AG04449 (cell line): ENCODE results near the gene PROM2.

ENCODE experiments used
- CTCF ChIA-PET: fragments of 350-600 bp; formaldehyde crosslinking; extraction: SDS; loops from one replicate; lab custom pipeline; 2021; ENCODE audit warnings: antibody characterized with exemption; lab: Yijun Ruan, JAX
- POLR2A ChIA-PET: fragments of 400-600, 350-600 bp; formaldehyde crosslinking; extraction: SDS; loops from one replicate; lab custom pipeline; 2020; ENCODE audit warnings: antibody characterized with exemption, inconsistent platforms; lab: Yijun Ruan, JAX
- DNase-seq: peaks from one replicate; pipeline ENCODE4 v3.0.0-alpha.2; 2010; ENCODE audit warnings: low read depth, low spot score
- H3K4me3 ChIP-seq: 2 replicates; pipeline ENCODE4 v1.5.1; 2011; ENCODE audit warnings: low read depth, mild to moderate bottlenecking, control low read depth, low read length
- CTCF ChIP-seq: IDR thresholded peaks from one replicate; pipeline ENCODE4 v1.5.1; 2011; ENCODE audit warnings: mild to moderate bottlenecking, moderate library complexity, low read length, control low read depth, inconsistent platforms; ENCODE audit not compliant: insufficient read depth; ENCODE audit errors: missing control alignments

PROM2 gene

DNA sequence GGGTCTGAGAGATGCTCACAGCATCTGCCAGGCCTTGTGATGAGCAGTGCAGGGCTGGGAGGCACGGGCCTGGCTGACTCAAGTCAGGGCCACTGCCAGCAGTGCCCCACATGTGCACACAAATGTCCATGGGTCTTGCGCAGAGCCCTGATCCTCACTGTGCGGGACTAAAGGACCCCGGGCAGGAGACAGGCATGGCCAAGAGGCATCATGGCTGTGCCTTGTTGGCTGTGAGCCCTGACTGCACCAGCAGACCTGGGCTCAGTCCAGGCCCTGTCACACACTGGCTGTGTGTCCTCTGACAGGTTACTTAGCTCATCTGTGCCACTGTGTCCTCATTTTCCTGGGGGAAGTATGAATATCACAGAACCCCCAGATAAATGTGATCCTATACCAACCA lies 26.9 kb downstream of the PROM2 start:
- ChIA-PET CTCF (interaction anchor here (1.4 kb wide), 1 partner anchor 15 kb away, joined by 4 read pairs; no protein-coding TSS in a partner anchor), POLR2A (no interaction called here)
- no peak for TF ChIP-seq CTCF
- DNase-seq = no peak
- no peak overlapping the region for H3K4me3 ChIP-seq

DNA sequence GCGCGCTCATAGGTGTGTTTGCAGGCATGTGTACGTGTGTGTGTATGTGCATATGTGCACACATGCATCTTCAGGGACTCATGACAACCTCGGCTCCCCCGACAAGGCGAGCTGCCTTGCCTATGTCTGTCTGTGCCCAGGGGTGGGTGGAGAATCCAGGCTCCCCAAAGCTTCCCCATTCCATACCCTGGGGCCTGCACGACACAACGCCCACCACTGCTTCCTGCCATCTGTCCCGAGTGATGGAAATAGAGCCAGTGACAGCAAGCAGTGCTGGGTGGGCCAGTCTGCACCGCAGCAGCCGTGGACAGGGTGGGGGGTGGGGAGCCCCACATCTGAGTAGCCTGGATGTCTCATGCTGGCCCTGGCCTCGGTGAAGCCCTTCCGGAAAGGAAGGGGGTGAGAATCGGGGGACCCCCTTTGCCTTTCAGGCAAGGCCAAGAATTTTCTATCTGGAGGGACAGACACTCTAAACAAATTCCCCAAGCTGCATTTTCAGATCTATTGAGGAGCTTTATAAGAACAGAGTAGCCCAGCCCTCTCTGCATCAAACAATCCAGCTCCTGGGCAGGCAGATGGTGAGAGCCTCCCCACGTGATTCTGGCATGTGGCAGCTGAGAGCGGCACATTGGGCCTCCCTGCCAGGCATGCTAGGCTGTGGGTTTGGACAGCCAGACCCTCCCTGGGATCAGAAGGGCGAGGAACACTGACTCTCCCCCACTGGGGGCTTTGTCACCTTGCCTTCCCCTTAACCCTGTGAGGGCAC lies 27.8 kb downstream of the PROM2 start:
- CTCF ChIA-PET = interaction anchor here (1.4 kb wide), 1 partner anchor 14 kb away, joined by 4 read pairs; no protein-coding TSS in a partner anchor
- POLR2A ChIA-PET = no interaction called here
- DNase-seq = no peak
- H3K4me3 ChIP-seq = no peak overlapping the region
- TF ChIP-seq CTCF = no peak

- POLR2A ChIA-PET = no interaction called here
- TF ChIP-seq CTCF = no peak
- CTCF ChIA-PET = no interaction called here
- H3K4me3 ChIP-seq = no peak overlapping the region
- no peak for DNase-seq
Observed at GRCh38 chr2:95303191-95303919, 29.1 kb downstream of the PROM2 start.

GRCh38 chr2:95305380-95306061 lies 31.3 kb downstream of the PROM2 start:
- no peak for TF ChIP-seq CTCF
- DNase-seq = no peak
- CTCF ChIA-PET = no interaction called here
- no peak overlapping the region for H3K4me3 ChIP-seq
- POLR2A ChIA-PET = no interaction called here

GRCh38 chr2:95306336-95306895 lies 32.2 kb downstream of the PROM2 start:
- no peak for TF ChIP-seq CTCF
- no peak overlapping the region for H3K4me3 ChIP-seq
- DNase-seq = no peak
- ChIA-PET POLR2A (no interaction called here), CTCF (no interaction called here)
